GM11168 (cell line): ENCODE measurements around the gene PDE4D.

Experiments used
- in situ Hi-C: fragments of 300-500 bp; cut with MboI; formaldehyde crosslinking; loops from one replicate; pipeline ENCODE4 v1.12.0; 2022; ENCODE audit warnings: low sequenced_read_pairs; ENCODE audit not compliant: unreplicated experiment

The PDE4D gene

GRCh38 chr5:58924306-58924705 lies 969.2 kb downstream of the PDE4D start:
- in situ Hi-C loops, result no loop called here

GRCh38 chr5:58923355-58923754 lies 970.2 kb downstream of the PDE4D start:
- in situ Hi-C loops, result no loop called here

GRCh38 chr5:58922461-58923171 lies 970.9 kb downstream of the PDE4D start:
- in situ Hi-C loops, result no loop called here

- in situ Hi-C loops, result no loop called here
Measured at GRCh38 chr5:58921159-58921558, 972.4 kb downstream of the PDE4D start.

GRCh38 chr5:58919833-58920232 lies 973.7 kb downstream of the PDE4D start:
- in situ Hi-C loops, result no loop called here
